NCI-H446 treated with DMSO at 0.1 percent for 48 hours (cell line): ENCODE measurements around the gene NAA35.
"Not testable (repeated sequence)": the region's sequence is repeated elsewhere in the genome, so short reads cannot be mapped to it uniquely, and the experiment has no call there.

Experiments
- DNase-seq: peaks from one replicate; lab custom pipeline; 2025; lab: John Stamatoyannopoulos, UW

Gene NAA35

DNA sequence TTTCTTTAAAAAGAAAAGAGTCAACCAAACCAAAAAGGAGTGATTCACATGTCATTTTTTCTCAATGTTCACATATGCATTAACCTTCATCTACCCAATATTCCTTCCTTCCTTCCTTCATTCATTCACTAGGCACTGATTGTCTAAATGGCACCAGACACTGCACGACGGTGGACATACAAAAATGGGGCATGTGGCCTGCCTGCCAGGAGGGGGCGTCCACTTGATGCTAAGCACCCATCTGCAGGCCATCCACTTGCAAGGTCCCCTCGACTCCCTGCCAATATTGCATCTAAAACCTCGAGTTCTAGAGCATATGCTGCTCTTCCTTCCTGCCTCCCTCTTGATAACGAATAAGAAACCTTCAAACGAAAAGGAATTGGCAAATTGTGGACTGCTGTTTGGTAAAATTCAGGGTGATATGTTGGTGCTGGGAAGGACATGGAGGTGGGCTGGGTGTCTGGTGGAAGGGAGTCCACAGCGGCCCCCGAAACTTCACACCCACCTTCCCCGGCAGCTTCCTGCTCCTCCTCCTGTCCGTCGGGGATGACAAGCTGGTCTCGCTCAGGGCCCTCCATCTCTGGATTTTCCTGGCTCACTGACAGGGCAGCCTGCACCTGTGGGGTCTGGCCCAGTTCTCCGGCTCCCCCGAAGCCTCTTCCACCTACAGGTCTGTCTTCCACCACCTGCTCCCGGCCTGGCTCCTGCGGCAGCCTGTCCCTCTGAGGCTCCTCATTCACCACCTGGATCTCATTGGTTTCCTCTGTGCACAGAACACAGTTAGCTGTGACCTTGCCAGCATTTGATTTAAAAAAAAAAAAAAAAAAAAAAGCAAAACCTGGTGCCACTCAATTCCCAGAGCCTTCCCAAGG is 94.2 kb downstream of the NAA35 start:
- DNase-seq: no peak

DNA sequence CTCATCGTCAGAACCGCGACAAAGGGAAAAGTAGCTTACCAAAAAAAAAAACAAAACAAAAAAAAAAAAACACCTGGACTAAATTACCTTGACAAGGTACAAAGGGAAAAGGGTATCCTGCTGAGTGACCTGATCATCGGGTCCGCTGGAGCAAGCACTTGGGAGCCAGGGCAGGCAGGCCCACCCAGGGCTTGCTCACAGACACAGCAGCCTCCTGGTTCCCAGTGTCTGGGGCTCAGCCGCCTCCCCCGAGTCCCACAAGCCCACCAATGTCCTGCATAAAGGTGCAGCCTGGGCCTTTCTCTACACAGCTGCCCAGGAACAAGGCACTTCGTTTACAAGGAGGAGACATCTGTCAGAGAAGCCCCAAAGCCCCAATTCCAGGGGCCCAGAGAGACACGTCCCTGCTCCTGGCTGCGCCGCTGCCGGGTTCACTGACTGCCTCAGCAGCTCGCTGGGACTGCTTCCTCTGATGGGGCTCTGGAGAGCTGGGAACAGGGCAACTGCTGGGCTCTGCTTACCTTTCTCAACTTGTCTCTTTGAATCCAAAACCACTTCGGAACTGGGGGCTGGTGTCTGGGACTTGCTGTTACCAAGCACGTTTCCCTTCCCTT is 95.0 kb downstream of the NAA35 start:
- DNase-seq: no peak

DNA sequence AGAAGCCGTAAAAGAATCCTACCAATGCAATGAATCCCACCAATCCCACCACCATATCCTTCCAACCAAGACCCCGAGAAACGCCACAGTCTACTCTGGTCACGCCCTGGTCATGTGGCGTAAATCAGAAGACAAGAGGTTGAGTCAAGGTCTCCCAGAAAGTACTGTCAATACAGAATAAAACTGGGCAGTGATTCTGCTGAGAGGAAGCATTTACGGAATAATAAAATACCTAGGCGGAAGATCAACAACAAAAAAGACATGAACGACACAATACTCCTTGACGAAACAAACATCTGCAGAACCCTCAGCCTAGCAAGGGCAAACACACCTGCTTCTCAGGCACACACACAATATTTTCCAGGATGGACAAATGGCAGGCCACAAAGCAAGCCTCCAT is 95.6 kb downstream of the NAA35 start:
- no peak for DNase-seq

DNA sequence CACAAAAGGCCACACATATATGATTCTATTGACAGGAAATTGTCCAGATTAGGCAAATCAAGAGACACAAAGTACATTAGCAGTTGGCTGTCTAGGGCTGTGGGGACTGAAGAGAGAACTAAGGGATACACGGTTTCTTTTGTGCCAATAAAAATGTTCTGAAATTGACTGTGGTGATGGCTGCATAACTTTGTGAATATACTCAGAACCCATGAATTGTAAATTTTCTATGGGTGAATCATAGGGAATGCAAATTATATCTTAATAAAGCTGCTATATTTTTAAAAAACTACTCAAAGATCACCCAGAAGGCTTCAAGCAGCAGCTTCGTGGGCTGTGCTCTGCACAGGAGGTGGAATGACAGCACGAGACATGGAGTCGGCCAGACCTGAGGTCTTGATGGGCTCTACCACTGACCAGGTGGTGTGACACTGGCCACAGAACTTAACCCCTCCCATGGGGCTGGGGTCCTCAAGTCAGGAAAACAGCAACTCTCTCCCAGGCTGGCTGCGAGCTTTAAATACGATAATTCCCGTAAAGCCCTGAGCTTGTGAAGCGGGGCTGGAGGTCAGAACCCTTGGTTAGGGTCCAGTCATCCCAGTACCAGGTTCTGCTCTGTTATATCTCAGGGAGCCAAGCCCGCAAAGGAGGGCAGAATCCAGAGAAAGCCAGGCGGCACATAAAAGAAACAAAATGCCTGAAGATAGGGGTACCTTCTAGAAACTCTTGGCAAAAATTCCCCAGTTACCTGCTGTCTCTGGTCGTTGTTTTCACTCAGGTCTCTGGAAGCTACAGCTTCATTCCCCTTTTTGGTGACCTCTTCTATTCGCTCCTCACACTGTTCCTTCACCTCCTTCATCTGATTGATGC is 99.3 kb downstream of the NAA35 start:
- DNase-seq: no peak

DNA sequence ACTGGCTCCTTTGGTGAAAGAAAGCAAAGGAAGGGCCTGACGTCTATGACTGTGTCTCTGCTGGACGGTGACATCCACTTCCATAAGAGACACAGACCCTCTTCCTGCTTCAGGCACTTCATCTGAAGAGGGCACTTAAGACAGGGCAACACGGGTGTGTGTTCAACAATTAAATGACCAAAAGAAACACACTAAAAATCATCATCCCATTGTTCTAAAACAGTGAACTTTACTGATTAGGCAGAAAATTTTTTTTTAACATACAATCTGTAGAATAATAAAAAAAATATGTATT is 99.9 kb downstream of the NAA35 start:
- no peak for DNase-seq

DNA sequence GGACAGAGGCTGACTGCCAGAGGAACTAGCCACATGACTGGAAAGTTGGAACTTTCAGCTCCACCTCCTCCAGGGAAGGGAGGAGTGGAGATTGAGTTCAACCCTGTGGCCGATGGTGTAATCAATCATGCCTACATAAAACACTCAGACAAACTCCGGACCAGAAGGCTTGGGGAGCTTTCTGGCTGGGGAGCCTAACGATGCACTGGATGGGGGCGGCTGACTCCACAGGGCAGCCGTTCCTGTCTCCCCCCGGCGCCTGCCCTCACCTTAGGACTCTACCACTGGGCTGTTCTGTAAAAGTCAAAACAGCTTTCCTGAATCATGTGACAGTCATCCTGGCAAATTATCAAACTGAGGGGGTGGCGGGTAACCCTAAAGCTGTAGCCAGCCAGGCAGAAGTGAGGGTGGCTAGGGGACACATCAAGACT is 100.4 kb downstream of the NAA35 start:
- DNase-seq: no peak

DNA sequence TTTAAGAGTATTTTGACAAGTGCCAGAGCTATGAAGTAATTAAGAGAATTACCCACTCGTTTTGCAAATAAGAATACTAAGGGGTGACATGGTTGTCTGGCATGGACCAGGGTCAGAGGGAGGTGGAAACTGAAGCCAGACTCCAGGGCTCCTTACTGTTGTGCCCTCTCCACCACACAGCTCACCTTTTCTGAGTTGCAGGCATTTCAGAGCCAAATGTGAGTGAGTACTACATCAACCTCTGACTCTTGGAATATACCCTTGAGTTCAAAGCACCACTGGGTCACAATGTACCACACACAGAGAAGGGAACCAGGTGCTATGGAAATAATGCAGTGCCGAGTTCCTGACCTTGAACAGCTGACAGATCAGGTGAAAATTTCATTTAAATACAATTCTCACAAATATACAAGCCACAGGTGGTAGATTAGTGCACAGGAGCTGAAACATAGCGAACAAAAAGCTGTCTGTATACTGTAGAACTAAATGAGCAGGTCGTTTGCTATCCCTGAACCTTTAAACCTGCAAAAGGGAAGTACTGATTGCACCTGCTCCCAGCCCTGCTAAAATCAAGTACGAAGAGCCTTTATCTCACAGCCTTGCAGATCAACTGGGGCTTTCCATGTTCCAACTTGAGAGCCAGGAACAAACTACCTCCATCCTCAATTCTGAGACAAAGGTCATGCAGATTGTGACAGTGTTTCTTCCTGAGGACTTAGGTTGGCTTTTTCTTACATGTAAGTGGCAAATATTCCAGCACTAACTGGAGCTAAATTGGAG is 101.4 kb downstream of the NAA35 start:
- no peak for DNase-seq

DNA sequence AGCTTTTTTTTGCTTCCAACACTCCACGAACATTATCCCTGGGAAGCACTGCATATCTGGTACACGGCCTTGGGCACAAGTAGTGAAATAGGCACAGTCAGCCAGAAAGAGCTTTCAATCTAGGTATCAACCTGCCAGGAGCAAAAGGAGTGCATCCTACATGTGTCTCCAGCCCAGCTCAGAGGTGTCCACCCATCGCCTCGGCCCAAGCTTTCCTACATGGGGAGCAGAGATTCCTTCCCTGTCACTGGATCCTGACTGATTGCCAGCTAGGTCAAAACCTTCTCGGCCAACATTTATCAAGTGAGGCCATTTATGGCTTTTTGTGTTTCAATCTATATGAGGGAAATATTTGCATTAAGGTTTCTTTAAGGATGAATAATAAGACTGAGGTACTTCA is 102.6 kb downstream of the NAA35 start:
- DNase-seq: no peak

DNA sequence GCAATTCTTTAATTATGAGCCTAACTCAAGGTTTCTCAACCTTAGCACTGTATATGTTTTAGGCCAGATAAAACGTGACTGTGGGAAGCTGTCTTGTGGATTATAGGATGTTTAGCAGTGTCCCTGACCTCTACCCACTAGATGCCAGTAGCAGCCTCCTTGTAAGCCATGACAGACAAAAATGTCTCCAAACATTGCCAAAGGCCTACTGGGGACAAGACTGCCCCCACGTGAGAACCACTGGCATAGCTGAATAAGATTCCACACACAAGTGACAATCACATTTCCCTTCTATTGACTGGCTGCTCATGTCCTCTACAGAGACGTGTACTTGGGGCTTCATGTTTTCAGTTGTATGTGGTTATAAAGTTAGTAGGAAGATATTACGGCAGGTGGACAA is 103.1 kb downstream of the NAA35 start:
- DNase-seq: no peak

DNA sequence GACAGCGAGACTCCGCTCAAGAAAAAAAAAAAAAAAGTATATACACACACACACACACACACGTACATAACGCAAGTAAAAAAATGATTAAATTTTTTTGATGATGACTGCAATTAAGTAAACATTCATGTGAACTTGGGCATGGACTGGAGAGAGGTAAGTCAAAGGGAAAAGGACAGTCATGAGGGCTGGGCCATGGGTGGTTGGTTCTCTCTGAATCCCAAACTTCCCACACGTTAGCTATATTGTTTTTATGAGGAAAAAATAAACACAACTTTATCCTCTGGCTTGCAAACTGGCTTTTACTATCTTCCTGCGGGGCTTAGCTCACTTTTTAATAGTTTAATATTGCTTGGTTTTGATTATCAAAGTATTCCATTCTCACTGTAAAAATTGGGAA is 104.7 kb downstream of the NAA35 start:
- no peak for DNase-seq

DNA sequence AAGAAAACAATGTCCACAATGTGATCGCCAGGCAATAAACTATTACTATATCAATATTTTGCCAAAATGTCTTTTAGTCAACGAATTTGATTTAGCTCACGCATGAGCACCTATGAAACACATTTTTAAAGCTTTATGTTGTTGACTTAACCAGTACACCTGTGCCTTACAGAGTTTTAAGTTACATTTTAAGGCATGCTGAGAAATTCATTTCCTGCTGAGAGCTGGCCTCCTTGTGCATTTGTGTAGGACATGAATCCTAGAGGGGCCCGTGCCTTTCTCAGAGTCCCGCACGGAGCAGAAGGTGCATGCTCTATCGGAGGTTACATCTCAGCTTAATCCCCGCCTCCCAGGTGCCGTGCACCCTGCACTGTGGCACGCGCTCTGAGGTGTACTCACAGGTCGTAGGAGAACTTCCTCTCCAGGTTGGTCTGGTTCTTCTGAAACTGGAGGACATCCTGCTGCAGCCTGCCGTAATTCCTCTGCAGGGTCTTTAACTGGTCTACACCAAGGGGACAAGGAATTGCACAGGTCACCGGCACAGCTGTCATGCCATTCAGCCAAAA is 105.2 kb downstream of the NAA35 start:
- DNase-seq: no peak

DNA sequence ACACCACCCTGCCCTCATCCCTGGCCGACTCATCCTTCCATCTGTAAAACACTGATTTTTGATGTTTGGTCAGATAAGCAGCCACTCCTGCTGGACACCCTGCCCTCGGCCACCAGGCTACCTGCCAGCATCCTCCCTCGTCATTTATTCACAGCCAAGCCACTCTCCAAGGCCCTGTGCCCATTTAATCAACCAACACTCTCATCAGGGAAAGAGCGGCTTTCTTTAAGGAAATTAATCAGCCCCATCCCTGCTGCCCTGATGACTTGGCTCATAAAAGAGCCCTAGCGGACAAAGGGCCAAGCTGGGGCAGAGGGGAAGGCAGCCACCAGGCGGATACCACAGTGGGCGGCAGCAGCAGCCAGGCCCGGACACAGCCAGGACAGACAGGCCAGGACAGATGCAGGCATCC is 106.0 kb downstream of the NAA35 start:
- DNase-seq: no peak

DNA sequence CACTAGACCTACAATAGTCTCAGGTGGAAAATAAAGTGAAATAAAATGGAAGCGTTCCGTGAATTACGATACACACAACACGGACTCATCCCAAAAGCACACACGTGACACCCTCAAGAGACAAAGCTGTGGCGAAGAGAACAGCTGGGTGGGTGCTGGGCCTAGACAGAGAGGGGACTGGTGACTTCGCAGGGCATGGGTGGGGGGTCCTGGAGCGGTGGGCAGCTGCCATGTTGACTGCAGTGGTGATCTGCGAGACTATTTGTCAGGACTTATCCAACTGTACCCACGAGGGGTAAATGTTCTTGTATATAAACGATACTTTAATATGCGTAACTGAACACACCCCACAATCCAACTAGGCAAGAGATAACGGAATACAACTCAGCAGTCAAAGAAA is 106.4 kb downstream of the NAA35 start:
- DNase-seq: no peak

DNA sequence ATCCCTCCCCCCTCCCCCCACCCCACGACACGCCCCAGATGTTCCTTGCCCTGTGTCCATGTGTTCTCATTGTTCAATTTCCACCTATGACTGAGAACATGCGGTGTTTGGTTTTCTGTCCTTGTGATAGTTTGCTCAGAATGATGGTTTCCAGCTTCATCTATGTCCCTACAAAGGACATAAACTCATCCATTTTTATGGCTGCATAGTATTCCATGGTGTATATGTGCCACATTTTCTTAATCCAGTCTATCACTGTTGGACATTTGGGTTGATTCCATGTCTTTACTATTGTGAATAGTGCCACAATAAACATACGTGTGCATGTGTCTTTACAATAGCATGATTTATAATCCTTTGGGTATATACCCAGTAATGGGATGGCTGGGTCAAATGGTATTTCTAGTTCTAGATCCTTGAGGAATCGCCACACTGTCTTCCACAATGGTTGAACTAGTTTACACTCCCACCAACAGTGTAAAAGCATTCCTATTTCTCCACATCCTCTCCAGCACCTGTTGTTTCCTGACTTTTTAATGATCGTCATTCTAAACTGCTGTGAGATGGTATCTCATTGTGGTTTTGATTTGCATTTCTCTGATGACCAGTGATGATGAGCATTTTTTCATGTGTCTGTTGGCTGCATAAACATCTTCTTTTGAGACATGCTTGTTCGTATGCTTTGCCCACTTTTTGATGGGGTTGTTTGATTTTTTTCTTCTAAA is 107.2 kb downstream of the NAA35 start:
- DNase-seq: not testable (repeated sequence)

DNA sequence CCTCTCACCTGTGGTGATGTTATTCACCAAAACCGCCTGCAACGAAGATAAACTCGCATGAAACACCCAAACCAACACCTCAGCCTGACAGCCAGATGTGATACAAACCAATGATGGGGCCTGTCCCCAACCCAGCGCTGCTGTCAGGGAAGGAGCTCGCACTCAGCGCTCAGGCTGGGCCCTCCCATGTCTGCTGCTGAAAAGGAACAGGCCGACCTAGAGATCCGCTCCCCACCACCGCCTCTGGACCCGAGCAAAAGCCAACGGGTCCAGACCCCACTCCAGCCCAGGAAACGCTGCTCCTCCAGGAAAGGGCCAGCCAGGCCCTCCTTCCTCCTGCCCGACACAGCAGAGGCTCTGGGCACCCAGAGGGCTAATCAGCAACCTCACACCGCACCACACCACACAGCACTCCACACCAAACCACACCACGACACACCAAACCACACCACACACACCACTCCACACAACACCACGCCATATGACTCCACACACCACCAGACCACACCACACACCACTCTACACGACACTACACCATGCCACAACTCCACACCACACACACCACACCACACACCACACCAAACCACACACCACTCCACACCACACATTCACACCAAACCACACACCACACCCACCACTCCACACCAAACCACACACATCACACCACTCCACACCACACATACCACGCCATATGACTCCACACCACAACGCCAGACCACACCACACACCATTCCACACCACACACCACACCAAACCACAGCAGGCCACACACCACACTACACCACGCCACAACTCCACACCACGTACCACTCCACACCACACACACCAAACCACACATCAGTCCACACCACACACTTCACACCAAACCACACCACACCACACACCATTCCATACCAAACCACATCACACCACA is 111.9 kb downstream of the NAA35 start:
- no peak for DNase-seq

DNA sequence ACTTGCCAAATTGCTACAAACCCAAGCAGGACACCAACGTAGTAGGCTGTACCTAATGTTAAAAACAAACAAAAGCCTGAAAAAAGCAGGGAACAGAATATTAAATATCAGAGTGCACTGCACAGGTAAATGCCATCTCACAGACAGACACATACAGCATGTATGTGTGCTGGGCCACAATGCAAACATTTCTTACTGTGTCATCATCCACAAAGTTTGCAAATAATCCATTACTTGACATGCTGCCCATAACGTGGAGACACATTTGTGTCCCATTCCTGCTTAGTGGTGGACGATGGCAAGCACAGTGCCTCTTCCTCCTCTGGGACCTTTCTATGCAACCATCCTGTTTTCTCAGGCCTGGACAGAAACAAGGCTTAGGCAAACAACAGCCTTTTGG is 113.7 kb downstream of the NAA35 start:
- DNase-seq: no peak

DNA sequence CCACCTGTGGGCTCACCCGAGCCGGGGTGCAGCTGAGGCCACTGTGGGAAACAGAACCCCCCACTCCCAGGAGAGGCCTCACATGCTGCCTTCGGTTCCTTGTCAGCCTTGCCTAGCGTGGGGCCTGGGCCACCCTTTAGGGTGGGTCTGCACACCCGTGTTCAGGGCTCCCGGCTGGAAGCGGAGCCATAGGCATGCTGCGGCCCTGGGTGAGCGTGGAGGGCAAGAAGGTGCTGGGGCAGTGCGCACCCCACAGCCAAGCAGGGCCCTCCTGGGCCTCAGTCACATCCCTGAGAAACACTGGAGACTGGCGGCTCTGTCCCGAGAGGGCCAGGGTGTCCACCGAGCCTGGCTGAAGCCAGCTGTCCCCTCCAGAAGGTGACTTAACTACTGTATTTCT is 116.5 kb downstream of the NAA35 start:
- DNase-seq: no peak

DNA sequence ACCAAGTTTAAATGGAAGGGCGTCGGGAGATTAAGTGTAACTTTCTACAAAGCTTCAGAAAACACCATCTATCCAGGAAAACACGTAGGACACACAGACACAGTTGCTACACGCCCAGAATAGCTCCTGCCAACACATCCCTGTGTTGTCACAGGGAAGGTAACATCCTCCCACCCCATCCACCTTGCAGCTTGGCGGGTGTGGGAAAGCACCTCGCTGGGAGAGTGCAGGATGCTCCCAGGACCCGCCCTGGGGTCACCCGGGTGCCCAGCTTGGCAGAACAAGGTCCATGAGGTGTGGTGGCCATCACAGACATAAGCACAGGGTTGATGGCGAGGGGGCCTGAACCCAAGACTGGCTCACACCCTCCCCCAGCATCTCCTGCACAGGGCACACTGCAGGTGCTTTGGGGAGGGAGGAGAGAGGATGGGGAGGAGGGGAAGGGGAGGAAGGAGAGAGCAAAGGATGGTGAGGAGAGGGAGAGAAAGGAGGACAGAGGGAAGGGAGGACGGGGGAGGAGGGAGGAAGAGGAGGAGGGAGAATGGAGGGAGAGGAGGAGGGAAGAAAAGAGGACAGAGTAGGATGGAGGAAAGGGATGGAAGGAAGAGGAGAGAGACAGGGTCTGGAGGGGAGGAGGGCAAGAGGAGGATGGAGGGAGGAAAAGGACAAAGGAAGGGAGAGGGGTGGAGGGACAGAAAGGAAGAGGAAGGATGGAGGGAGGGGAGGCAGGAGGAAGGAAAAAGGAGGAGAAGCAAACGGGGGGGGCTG is 121.2 kb downstream of the NAA35 start:
- DNase-seq: no peak
